Prostate gland (tissue), 2 donors: ENCODE measurements around the gene BCL2L11. TPM values are rescaled to one million over a fixed set of nuclear protein-coding genes. Genes with fewer than 3 reads are reported as not detected.

Experiments used
- DNase-seq: peaks from one replicate; pipeline ENCODE4 v3.0.0-alpha.2; 2019; ENCODE audit warnings: low spot score
- H3K27ac ChIP-seq, 2 donors: fragments of 200-600 bp; sonication (generic); 2 replicates each; pipeline ENCODE4 v1.5.1; 2017 to 2019
- H3K27me3 ChIP-seq: fragments of 200-600 bp; sonication (generic); replicated peaks from 2 replicates; pipeline ENCODE4 v1.5.1; 2019; ENCODE audit not compliant: insufficient read depth
- H3K36me3 ChIP-seq, 2 donors: fragments of 200-600 bp; sonication (generic); 1 replicate in 1 of 2; 2 replicates in 1 of 2; pipeline versions ENCODE4 v1.5.1 to v1.8.1; 2017 to 2019
- H3K4me1 ChIP-seq: fragments of 200-600 bp; sonication (generic); replicated peaks from 2 replicates; pipeline ENCODE4 v1.5.1; 2019
- H3K4me3 ChIP-seq, 2 donors: fragments of 200-600 bp; sonication (generic); 2 replicates each; pipeline ENCODE4 v1.5.1; 2017 to 2019
- H3K9me3 ChIP-seq: fragments of 200-600 bp; sonication (generic); 2 replicates; pipeline ENCODE4 v1.5.1; 2017
- POLR2A ChIP-seq: fragments of 450-650 bp; IDR thresholded peaks from one replicate; pipeline ENCODE4 v1.6.1; 2016; ENCODE audit warnings: antibody characterized with exemption, mild to moderate bottlenecking
- POLR2AphosphoS5 ChIP-seq: sonication (generic); formaldehyde crosslinking; IDR thresholded peaks from one replicate; pipeline ENCODE4 v1.6.1; 2017; ENCODE audit warnings: antibody characterized with exemption
- WGBS: methylation state at CpG from one replicate; pipeline ENCODE4 v1.1.5; 2018; 5-methylcytosine and 5-hydroxymethylcytosine counted together
- intact Hi-C: fragments of 100-400 bp; cut with DNase I; formaldehyde crosslinking; loops from one replicate; pipeline ENCODE4 v1.14.2; 2022
- total RNA-seq, 2 donors: library from RNA; depleted of rRNA; stranded (reverse); fragments of >200 nt; gene quantifications; one replicate each; pipeline ENCODE4 v1.1.0, GENCODE V29; 2016
- TF ChIP-seq, protein P1 (sequence below), 4 experiments: fragments of 200-600 bp in 2 of 4; fragments of 450-650 bp in 2 of 4; sonication (generic) in 2 of 4; IDR thresholded peaks; 1 replicate in 3 of 4; 2 replicates in 1 of 4; pipeline ENCODE4 v1.5.1; 2016 to 2019; ENCODE audit warnings: antibody characterized with exemption in 4 of 4, mild to moderate bottlenecking in 2 of 4, moderate library complexity in 2 of 4

Gene BCL2L11
- total RNA-seq, 2 donors from 2014 or later = 28.3 to 55.3 TPM

DNA sequence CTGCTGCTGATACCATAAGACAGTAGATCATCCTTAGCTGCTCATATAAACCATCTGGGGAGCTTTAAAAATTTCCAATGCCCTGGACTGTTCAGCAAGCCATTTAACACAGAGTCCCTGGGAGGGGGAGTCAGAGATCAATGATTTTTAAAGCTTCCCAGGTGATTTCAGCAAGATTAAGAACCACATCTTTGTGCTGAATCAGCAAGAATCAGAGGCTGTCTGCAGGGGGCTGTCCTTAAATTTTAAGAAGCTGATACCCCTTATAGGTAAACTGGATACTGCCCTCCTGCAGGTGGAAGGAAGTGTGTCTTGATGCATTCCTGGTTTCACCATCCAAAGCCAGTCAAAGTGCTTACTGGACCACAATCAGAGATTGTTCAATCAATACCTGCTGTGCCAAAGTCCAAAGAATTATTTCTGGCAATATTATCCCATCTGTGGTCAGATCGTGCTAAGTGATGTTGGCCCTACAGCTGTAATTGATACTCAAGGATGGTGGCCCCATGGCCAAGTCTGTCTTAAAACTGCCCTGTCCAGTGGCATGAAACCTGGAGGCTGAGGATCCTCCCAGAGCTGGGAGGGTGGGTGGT, 72.2 kb downstream of the BCL2L11 start:
- DNase-seq = no peak
- Histone ChIP-seq H3K9me3 (no peaks in the 10 kb centered on the region), H3K36me3 (no peaks in the 10 kb centered on the region), H3K4me3 (no peak overlapping the region), H3K27ac (no peak overlapping the region), H3K4me1 (no peaks in the 10 kb centered on the region), H3K27me3 (no peaks in the 10 kb centered on the region)
- no CpG with 5 or more reads among the region's 1 CpG for WGBS
- intact Hi-C loops = no loop called here
- TF ChIP-seq, protein P1, sequence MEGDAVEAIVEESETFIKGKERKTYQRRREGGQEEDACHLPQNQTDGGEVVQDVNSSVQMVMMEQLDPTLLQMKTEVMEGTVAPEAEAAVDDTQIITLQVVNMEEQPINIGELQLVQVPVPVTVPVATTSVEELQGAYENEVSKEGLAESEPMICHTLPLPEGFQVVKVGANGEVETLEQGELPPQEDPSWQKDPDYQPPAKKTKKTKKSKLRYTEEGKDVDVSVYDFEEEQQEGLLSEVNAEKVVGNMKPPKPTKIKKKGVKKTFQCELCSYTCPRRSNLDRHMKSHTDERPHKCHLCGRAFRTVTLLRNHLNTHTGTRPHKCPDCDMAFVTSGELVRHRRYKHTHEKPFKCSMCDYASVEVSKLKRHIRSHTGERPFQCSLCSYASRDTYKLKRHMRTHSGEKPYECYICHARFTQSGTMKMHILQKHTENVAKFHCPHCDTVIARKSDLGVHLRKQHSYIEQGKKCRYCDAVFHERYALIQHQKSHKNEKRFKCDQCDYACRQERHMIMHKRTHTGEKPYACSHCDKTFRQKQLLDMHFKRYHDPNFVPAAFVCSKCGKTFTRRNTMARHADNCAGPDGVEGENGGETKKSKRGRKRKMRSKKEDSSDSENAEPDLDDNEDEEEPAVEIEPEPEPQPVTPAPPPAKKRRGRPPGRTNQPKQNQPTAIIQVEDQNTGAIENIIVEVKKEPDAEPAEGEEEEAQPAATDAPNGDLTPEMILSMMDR (IDR thresholded peaks at IDR 0.05) = no peak
- TF ChIP-seq POLR2AphosphoS5 (no peak), POLR2A (no peak)

GRCh38 chr2:111194835-111195621, 74.3 kb downstream of the BCL2L11 start:
- WGBS = 86% methylated on average over 8 of the region's 8 CpGs
- H3K36me3 ChIP-seq = no peaks in the 10 kb centered on the region
- H3K4me1 ChIP-seq = no peaks in the 10 kb centered on the region
- intact Hi-C loops = no loop called here
- no peak overlapping the region for H3K27ac ChIP-seq
- no peak overlapping the region for H3K4me3 ChIP-seq
- TF ChIP-seq POLR2A = no peak
- TF ChIP-seq, protein P1 (IDR thresholded peaks at IDR 0.05) = no peak
- no peak for TF ChIP-seq POLR2AphosphoS5
- H3K27me3 ChIP-seq = no peaks in the 10 kb centered on the region
- H3K9me3 ChIP-seq = no peaks in the 10 kb centered on the region
- DNase-seq = no peak

DNA sequence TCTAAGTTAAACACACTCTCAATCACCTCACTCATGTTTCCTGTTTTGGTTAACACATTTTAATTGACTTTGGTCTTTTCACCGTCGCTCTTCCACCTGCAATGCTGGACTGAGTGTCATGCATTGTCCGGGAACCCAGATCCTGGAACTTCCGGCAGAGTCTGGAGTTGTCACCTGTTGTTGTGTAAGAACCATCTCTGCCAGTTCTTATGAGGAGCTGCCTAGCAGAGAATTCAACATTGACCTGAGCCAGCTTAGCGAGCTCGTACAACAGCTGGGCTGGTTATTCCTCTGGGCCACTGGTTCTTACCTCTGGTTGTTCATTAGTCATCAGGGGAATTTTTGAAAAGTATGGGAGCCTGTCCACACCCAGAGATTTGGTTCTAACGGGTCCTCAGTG, 75.7 kb downstream of the BCL2L11 start:
- TF ChIP-seq POLR2A = no peak
- TF ChIP-seq, protein P1 (IDR thresholded peaks at IDR 0.05) = no peak
- no peak for TF ChIP-seq POLR2AphosphoS5
- H3K9me3 ChIP-seq = no peaks in the 10 kb centered on the region
- 88% methylated on average over 7 of the region's 7 CpGs for WGBS
- H3K4me3 ChIP-seq = no peak overlapping the region
- H3K4me1 ChIP-seq = no peaks in the 10 kb centered on the region
- H3K27me3 ChIP-seq = no peaks in the 10 kb centered on the region
- no peaks in the 10 kb centered on the region for H3K36me3 ChIP-seq
- intact Hi-C loops = no loop called here
- DNase-seq = no peak
- no peak overlapping the region for H3K27ac ChIP-seq

DNA sequence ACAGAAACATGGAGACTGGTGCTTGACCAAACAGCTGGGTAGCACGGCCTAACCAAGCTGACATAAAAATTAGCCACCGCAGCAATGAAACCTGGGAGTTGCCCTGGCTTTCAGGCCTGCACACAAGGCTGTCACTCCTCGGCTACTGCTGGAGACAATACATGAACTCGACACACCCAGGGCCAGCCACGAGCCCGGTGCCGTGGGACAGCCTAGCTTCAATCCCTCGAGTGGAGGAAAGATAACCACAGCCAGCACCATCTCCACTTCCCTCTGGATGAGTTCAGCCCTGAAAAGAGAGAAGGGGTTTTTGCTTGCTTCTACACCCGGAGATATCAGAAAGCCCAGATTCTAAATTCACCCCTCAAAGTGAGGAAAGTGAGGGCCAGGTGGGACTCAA, 78.0 kb downstream of the BCL2L11 start:
- intact Hi-C loops = no loop called here
- no peak for DNase-seq

More for the DNA sequence above, 78.0 kb downstream of the BCL2L11 start:
- no peak overlapping the region for H3K4me3 ChIP-seq
- 76% methylated on average over 6 of the region's 9 CpGs for WGBS
- H3K27ac ChIP-seq = no peak overlapping the region
- H3K36me3 ChIP-seq = no peaks in the 10 kb centered on the region
- no peaks in the 10 kb centered on the region for H3K9me3 ChIP-seq
- no peaks in the 10 kb centered on the region for H3K4me1 ChIP-seq
- H3K27me3 ChIP-seq = no peaks in the 10 kb centered on the region
- no peak for TF ChIP-seq POLR2AphosphoS5
- TF ChIP-seq, protein P1 (IDR thresholded peaks at IDR 0.05) = no peak
